CD14-positive monocyte (primary cell): ENCODE measurements around the gene BAHCC1. TPM values are rescaled to one million over a fixed set of nuclear protein-coding genes. Genes with fewer than 3 reads are reported as not detected.

Experiments
- DNase-seq, 3 donors: peaks; one replicate each; pipeline ENCODE4 v3.0.0-alpha.2; 2011 to 2022
- H2AFZ ChIP-seq: 2 replicates; pipeline ENCODE4 v1.6.0; 2012; ENCODE audit warnings: mild to moderate bottlenecking, low read depth, low read length, inconsistent platforms; ENCODE audit not compliant: insufficient read depth, poor library complexity, severe bottlenecking
- H3K27ac ChIP-seq, 2 donors: 1 replicate in 1 of 2; 2 replicates in 1 of 2; pipeline ENCODE4 v1.5.1; 2012 to 2013; ENCODE audit warnings: low read length in 2 of 2, control low read depth in 1 of 2, inconsistent platforms in 1 of 2, low read depth in 1 of 2, mild to moderate bottlenecking in 1 of 2
- H3K27me3 ChIP-seq, 2 donors: one replicate each; pipeline versions ENCODE4 v1.6.0 to v1.6.1; 2011 to 2013; ENCODE audit warnings: low read length in 2 of 2; ENCODE audit not compliant: control insufficient read depth in 2 of 2, insufficient read depth in 2 of 2
- H3K36me3 ChIP-seq, 2 donors: replicated peaks in 1 of 2; 1 replicate in 1 of 2; 2 replicates in 1 of 2; pipeline versions ENCODE4 v1.5.1 to v1.6.1; 2012 to 2013; ENCODE audit warnings: low read length in 2 of 2, control low read depth in 1 of 2, inconsistent platforms in 1 of 2, mild to moderate bottlenecking in 1 of 2; ENCODE audit not compliant: insufficient read depth in 2 of 2, control insufficient read depth in 1 of 2
- H3K4me1 ChIP-seq, 2 donors: 1 replicate in 1 of 2; 2 replicates in 1 of 2; pipeline versions ENCODE4 v1.5.1 to v1.6.1; 2012 to 2013; ENCODE audit warnings: low read length in 2 of 2, control low read depth in 1 of 2, inconsistent platforms in 1 of 2, mild to moderate bottlenecking in 1 of 2, moderate library complexity in 1 of 2; ENCODE audit not compliant: insufficient read depth in 2 of 2, control insufficient read depth in 1 of 2
- H3K4me2 ChIP-seq: replicated peaks from 2 replicates; pipeline ENCODE3; 2012; ENCODE audit warnings: low read length, moderate library complexity, mild to moderate bottlenecking; ENCODE audit not compliant: poor library complexity, severe bottlenecking; ENCODE audit errors: extremely low read depth
- H3K4me3 ChIP-seq, 3 experiments: fragments of 200-600 bp in 1 of 3; sonication (generic) in 1 of 3; replicated peaks in 1 of 3; 1 replicate in 2 of 3; 2 replicates in 1 of 3; pipeline ENCODE4 v1.5.1; 2011 to 2013; ENCODE audit warnings: low read length in 3 of 3, mild to moderate bottlenecking in 3 of 3, control low read depth in 2 of 3, low read depth in 2 of 3, inconsistent platforms in 1 of 3, moderate library complexity in 1 of 3
- H3K79me2 ChIP-seq: 2 replicates; pipeline ENCODE4 v1.6.0; 2012; ENCODE audit warnings: mild to moderate bottlenecking, control low read depth, inconsistent platforms, low read length, moderate library complexity; ENCODE audit not compliant: insufficient read depth
- H3K9ac ChIP-seq: 2 replicates; pipeline ENCODE4 v1.6.0; 2017; ENCODE audit warnings: low read length, mild to moderate bottlenecking; ENCODE audit not compliant: insufficient read depth, poor library complexity, severe bottlenecking
- H3K9me3 ChIP-seq, 2 donors: replicated peaks in 1 of 2; 1 replicate in 1 of 2; 2 replicates in 1 of 2; pipeline versions ENCODE4 v1.5.1 to v1.6.1; 2012 to 2013; ENCODE audit warnings: low read length in 2 of 2, control low read depth in 1 of 2; ENCODE audit not compliant: control insufficient read depth in 1 of 2, insufficient read depth in 1 of 2
- H4K20me1 ChIP-seq: 2 replicates; pipeline ENCODE4 v1.6.0; 2012; ENCODE audit warnings: mild to moderate bottlenecking, low read length, control low read depth, moderate library complexity; ENCODE audit not compliant: insufficient read depth
- H3K27ac Mint-ChIP-seq, 7 donors: one replicate each; pipeline ENCODE4 v1.8.0; 2020; ENCODE audit warnings: mild to moderate bottlenecking in 7 of 7, mixed read lengths in 7 of 7, moderate library complexity in 6 of 7, inconsistent platforms in 2 of 7
- H3K27me3 Mint-ChIP-seq, 3 donors: one replicate each; pipeline ENCODE4 v1.8.0; 2021 to 2022; ENCODE audit warnings: low read depth in 3 of 3, mild to moderate bottlenecking in 3 of 3, mixed read lengths in 3 of 3, moderate library complexity in 3 of 3, inconsistent platforms in 1 of 3
- H3K36me3 Mint-ChIP-seq, 2 donors: one replicate each; pipeline ENCODE4 v1.8.0; 2020; ENCODE audit warnings: mixed read lengths in 2 of 2, inconsistent platforms in 1 of 2, mild to moderate bottlenecking in 1 of 2
- H3K4me1 Mint-ChIP-seq: one replicate; pipeline ENCODE4 v1.8.0; 2020; ENCODE audit warnings: mild to moderate bottlenecking, mixed read lengths
- H3K4me3 Mint-ChIP-seq, 2 donors: one replicate each; pipeline ENCODE4 v1.8.0; 2020; ENCODE audit warnings: mild to moderate bottlenecking in 2 of 2, mixed read lengths in 2 of 2, moderate library complexity in 1 of 2
- H3K9me3 Mint-ChIP-seq, 7 donors: one replicate each; pipeline ENCODE4 v1.8.0; 2020 to 2022; ENCODE audit warnings: mixed read lengths in 7 of 7, mild to moderate bottlenecking in 6 of 7, moderate library complexity in 6 of 7, inconsistent platforms in 2 of 7
- WGBS: methylation state at CpG from one replicate; pipeline ENCODE4 v1.1.5; 2013; ENCODE audit warnings: missing lambda C conversion rate; ENCODE audit not compliant: insufficient coverage; 5-methylcytosine and 5-hydroxymethylcytosine counted together
- intact Hi-C, 2 donors: fragments of 100-400 bp; cut with micrococcal nuclease; formaldehyde crosslinking; loops; one replicate each; pipeline versions ENCODE4 v1.15.0 to v1.15.1; 2023
- polyA plus RNA-seq, 3 donors: library from polyadenylated mRNA; depleted of rRNA in 1 of 3; unstranded in 2 of 3; stranded (reverse) in 1 of 3; fragments of 300-500 nt in 2 of 3; fragments of >200 nt in 1 of 3; fragmentation: Illumina TruSeq in 2 of 3; gene quantifications; 1 replicate in 2 of 3; 2 replicates in 1 of 3; pipeline ENCODE4 v1.2.3, GENCODE V29; 2012 to 2021
- TF ChIP-seq, protein P1 (sequence below): fragments of 200-600 bp; IDR thresholded peaks from one replicate; pipeline ENCODE4 v1.8.0; 2022; ENCODE audit warnings: antibody characterized with exemption, mild to moderate bottlenecking

The BAHCC1 gene
- polyA plus RNA-seq, 3 donors = 0.11 to 8.8 (median 0.27) TPM

DNA sequence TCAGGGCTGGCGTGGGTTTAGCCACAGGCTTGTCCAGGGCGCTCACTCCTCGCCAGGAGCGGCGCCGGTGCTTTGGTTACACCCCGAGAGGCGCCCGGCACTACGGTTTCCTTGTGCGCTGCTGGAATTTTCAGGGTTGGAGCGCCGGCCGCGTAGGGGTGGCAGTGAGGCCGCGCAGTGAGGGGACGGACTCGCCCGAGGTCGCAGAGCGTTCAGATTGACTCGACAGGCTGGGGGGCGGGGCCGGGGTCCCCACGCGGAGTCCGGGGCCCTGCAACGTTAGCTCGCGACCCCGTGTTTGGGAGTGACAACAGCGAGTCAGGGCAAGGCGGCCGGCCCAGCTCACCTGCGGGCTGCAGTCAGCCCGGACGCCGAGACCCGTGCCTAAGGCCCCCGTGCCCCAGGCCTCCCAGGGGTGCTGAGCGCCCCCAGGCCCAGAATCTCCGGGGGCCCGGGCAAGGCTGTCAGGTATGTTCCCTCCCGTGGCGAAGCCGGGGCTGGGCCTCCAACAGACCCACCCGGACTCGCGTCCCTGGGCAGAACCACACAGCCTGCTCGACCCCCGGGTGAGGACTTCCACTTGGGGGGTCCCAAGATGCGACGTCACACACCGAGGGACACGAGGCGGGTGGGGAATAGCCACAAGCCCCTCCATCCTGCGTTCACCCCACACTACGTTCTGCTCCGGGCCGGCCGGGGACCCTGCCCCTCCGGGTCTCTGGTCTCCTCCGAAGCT, 118.7 kb downstream of the BAHCC1 start:
- peak overlapping the region; percentile 91 for H3K4me2 ChIP-seq
- DNase-seq = peak in 2 of 3 donors; percentile 37 to 41
- Mint-ChIP-seq H3K4me1 (peaks cover 66% of the 10 kb centered on the region), H3K36me3 (peaks cover 33 to 37% of the 10 kb centered on the region in 2 donors), H3K9me3 (peaks cover 0 to 3% (median 0%) of the 10 kb centered on the region in 7 donors), H3K27ac (peak overlapping the region; percentile 79 to 94 (median 88)), H3K27me3 (peaks cover 0 to 2% (median 0%) of the 10 kb centered on the region in 3 donors), H3K4me3 (peak overlapping the region; percentile 82 to 88)
- H4K20me1 ChIP-seq = peaks cover 47% of the 10 kb centered on the region
- peak overlapping the region; percentile 77 for H2AFZ ChIP-seq
- peaks cover 73 to 88% of the 10 kb centered on the region in 2 donors for H3K4me1 ChIP-seq
- H3K4me3 ChIP-seq = peak overlapping the region; percentile 60 to 94 (median 73)
- H3K9ac ChIP-seq = peak overlapping the region; percentile 82
- intact Hi-C loops = loop anchor here (2.0 to 5.0 kb wide), 3 partner anchors 38 to 117 kb away; partner anchors contain the start of genes BAHCC1 (in 1 of the 2) and FAAP100 (in 1 of the 2)
- peaks cover 87% of the 10 kb centered on the region for H3K79me2 ChIP-seq
- TF ChIP-seq, protein P1, sequence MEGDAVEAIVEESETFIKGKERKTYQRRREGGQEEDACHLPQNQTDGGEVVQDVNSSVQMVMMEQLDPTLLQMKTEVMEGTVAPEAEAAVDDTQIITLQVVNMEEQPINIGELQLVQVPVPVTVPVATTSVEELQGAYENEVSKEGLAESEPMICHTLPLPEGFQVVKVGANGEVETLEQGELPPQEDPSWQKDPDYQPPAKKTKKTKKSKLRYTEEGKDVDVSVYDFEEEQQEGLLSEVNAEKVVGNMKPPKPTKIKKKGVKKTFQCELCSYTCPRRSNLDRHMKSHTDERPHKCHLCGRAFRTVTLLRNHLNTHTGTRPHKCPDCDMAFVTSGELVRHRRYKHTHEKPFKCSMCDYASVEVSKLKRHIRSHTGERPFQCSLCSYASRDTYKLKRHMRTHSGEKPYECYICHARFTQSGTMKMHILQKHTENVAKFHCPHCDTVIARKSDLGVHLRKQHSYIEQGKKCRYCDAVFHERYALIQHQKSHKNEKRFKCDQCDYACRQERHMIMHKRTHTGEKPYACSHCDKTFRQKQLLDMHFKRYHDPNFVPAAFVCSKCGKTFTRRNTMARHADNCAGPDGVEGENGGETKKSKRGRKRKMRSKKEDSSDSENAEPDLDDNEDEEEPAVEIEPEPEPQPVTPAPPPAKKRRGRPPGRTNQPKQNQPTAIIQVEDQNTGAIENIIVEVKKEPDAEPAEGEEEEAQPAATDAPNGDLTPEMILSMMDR = no peak
- H3K36me3 ChIP-seq = peaks cover 25 to 26% of the 10 kb centered on the region in 2 donors
- H3K27me3 ChIP-seq = no peaks in the 10 kb centered on the region
- under 1% methylated on average over 59 of the region's 64 CpGs for WGBS
- H3K9me3 ChIP-seq = no peaks in the 10 kb centered on the region
- H3K27ac ChIP-seq = peak overlapping the region; percentile 84 to 89

DNA sequence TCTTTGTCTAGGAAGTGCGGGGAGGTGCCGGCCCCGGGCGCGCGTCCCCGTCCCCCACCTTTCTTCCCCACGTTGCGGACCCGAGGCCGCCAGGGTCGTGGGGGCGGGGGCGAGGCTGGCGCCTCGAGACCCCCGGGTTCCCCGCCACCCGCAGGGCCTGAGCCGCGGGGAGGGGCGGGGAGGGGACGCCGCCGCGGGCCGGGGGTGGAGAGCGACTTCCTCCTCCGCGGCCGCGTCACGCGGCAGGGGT, 119.2 kb downstream of the BAHCC1 start:
- H3K27ac Mint-ChIP-seq = peak overlapping the region; percentile 60 to 86 (median 79)
- no peak for DNase-seq
- peaks cover 73 to 88% of the 10 kb centered on the region in 2 donors for H3K4me1 ChIP-seq
- peak overlapping the region; percentile 60 to 94 (median 73) for H3K4me3 ChIP-seq
- peaks cover 0 to 3% (median 0%) of the 10 kb centered on the region in 7 donors for H3K9me3 Mint-ChIP-seq
- peak overlapping the region; percentile 82 for H3K9ac ChIP-seq
- peak overlapping the region; percentile 91 for H3K4me2 ChIP-seq
- H3K4me1 Mint-ChIP-seq = peaks cover 61% of the 10 kb centered on the region
- no peaks in the 10 kb centered on the region for H3K9me3 ChIP-seq
- peak overlapping the region; percentile 77 for H2AFZ ChIP-seq
- H3K36me3 ChIP-seq = peaks cover 20 to 21% of the 10 kb centered on the region in 2 donors
- 0% methylated on average over 28 of the region's 34 CpGs for WGBS
- H3K27me3 Mint-ChIP-seq = peaks cover 0 to 2% (median 0%) of the 10 kb centered on the region in 3 donors
- peak overlapping the region; percentile 84 to 89 for H3K27ac ChIP-seq
- peak overlapping the region; percentile 82 to 84 for H3K4me3 Mint-ChIP-seq
- H3K27me3 ChIP-seq = no peaks in the 10 kb centered on the region
- peaks cover 28 to 32% of the 10 kb centered on the region in 2 donors for H3K36me3 Mint-ChIP-seq
- intact Hi-C loops = loop anchor here (2.0 to 5.0 kb wide), 3 partner anchors 38 to 117 kb away; partner anchors contain the start of genes BAHCC1 (in 1 of the 2) and FAAP100 (in 1 of the 2)
- TF ChIP-seq, protein P1 = no peak
- peaks cover 82% of the 10 kb centered on the region for H3K79me2 ChIP-seq
- peaks cover 42% of the 10 kb centered on the region for H4K20me1 ChIP-seq
